GM19025 (cell line): ENCODE data around the gene MBD2.
"Not testable (repeated sequence)": the region's sequence is repeated elsewhere in the genome, so short reads cannot be mapped to it uniquely, and the experiment has no call there.

Experiments used
- ATAC-seq: cut with Tn5 transposase; IDR thresholded peaks from one replicate; pipeline ENCODE4 v1.9.1; 2021; ENCODE audit warnings: mild to moderate bottlenecking, low read depth, moderate library complexity; ENCODE audit not compliant: unreplicated experiment

Gene MBD2

GRCh38 chr18:54238173-54238936 is 13.9 kb upstream of the MBD2 start:
- ATAC-seq, result no peak

- ATAC-seq, result no peak
Observed at GRCh38 chr18:54235871-54236270, 11.4 kb upstream of the MBD2 start.

GRCh38 chr18:54233747-54234146 is 9.3 kb upstream of the MBD2 start:
- ATAC-seq, result no peak

GRCh38 chr18:54233228-54233625 is 8.8 kb upstream of the MBD2 start:
- no peak for ATAC-seq

GRCh38 chr18:54232485-54233227 is 8.2 kb upstream of the MBD2 start:
- no peak for ATAC-seq

GRCh38 chr18:54229421-54230059 is 5.1 kb upstream of the MBD2 start:
- no peak for ATAC-seq

GRCh38 chr18:54228364-54228763 is 3.9 kb upstream of the MBD2 start:
- ATAC-seq, result no peak

GRCh38 chr18:54223568-54224241 is 764 bp downstream of the MBD2 start:
- ATAC-seq, result peak; percentile 7

- ATAC-seq, result peak; percentile 25
Observed at GRCh38 chr18:54222922-54223567, 1.4 kb downstream of the MBD2 start.

- no peak for ATAC-seq
Observed at GRCh38 chr18:54220406-54220805, 4.1 kb downstream of the MBD2 start.

GRCh38 chr18:54218803-54219202 is 5.7 kb downstream of the MBD2 start:
- not testable (repeated sequence) for ATAC-seq

- no peak for ATAC-seq
Observed at GRCh38 chr18:54218299-54218698, 6.2 kb downstream of the MBD2 start.

GRCh38 chr18:54217624-54218023 is 6.8 kb downstream of the MBD2 start:
- no peak for ATAC-seq

GRCh38 chr18:54215069-54215468 is 9.4 kb downstream of the MBD2 start:
- no peak for ATAC-seq

- peak; percentile 22 for ATAC-seq
Observed at GRCh38 chr18:54210463-54210862, 14.0 kb downstream of the MBD2 start.

GRCh38 chr18:54209471-54210180 is 14.8 kb downstream of the MBD2 start:
- ATAC-seq, result peak; percentile 81

- no peak for ATAC-seq
Observed at GRCh38 chr18:54206447-54206846, 18.0 kb downstream of the MBD2 start.

GRCh38 chr18:54205959-54206358 is 18.5 kb downstream of the MBD2 start:
- ATAC-seq, result no peak

- not testable (repeated sequence) for ATAC-seq
Observed at GRCh38 chr18:54205448-54205847, 19.0 kb downstream of the MBD2 start.

GRCh38 chr18:54204883-54205282 is 19.6 kb downstream of the MBD2 start:
- ATAC-seq, result no peak
